ENCODE data around the gene C13orf46. TPM values are rescaled to one million over a fixed set of nuclear protein-coding genes. Genes with fewer than 3 reads are reported as not detected.

C13orf46 gene
- total RNA-seq, 6 experiments from 2014 or later, result 1.4 to 2.5 (median 2.0) TPM

- Mint-ChIP-seq H3K27me3 (ENCODE audit: insufficient read depth) (peaks cover 6% of the 10 kb centered on the region), H3K36me3 (ENCODE audit: low read depth) (peaks cover 26% of the 10 kb centered on the region), H3K4me3 (no peak overlapping the region), H3K4me1 (ENCODE audit: low read depth) (peaks cover 33% of the 10 kb centered on the region), H3K27ac (no peak overlapping the region), H3K9me3 (no peaks in the 10 kb centered on the region)
- DNase-seq, result no peak
- TF ChIP-seq CTCF (IDR thresholded peaks at IDR 0.05), result no peak
Observed at GRCh38 chr13:113933901-113934300, 40.0 kb downstream of the C13orf46 start.

GRCh38 chr13:113931841-113932459, 41.9 kb downstream of the C13orf46 start:
- no peak for DNase-seq
- peaks cover 27% of the 10 kb centered on the region for H3K36me3 Mint-ChIP-seq (ENCODE audit: low read depth)
- H3K27ac Mint-ChIP-seq, result no peak overlapping the region
- peaks cover 6% of the 10 kb centered on the region for H3K27me3 Mint-ChIP-seq (ENCODE audit: insufficient read depth)
- H3K4me3 Mint-ChIP-seq, result no peak overlapping the region
- peaks cover 44% of the 10 kb centered on the region for H3K4me1 Mint-ChIP-seq (ENCODE audit: low read depth)
- no peak for TF ChIP-seq CTCF (IDR thresholded peaks at IDR 0.05)
- no peaks in the 10 kb centered on the region for H3K9me3 Mint-ChIP-seq

GRCh38 chr13:113930671-113931637, 42.9 kb downstream of the C13orf46 start:
- no peaks in the 10 kb centered on the region for H3K9me3 Mint-ChIP-seq
- H3K27me3 Mint-ChIP-seq (ENCODE audit: insufficient read depth), result peaks cover 6% of the 10 kb centered on the region
- H3K27ac Mint-ChIP-seq, result no peak overlapping the region
- no peak for DNase-seq
- peaks cover 30% of the 10 kb centered on the region for H3K36me3 Mint-ChIP-seq (ENCODE audit: low read depth)
- H3K4me3 Mint-ChIP-seq, result no peak overlapping the region
- peaks cover 54% of the 10 kb centered on the region for H3K4me1 Mint-ChIP-seq (ENCODE audit: low read depth)
- TF ChIP-seq CTCF (IDR thresholded peaks at IDR 0.05), result no peak

GRCh38 chr13:113929628-113930615, 44.0 kb downstream of the C13orf46 start:
- DNase-seq, result no peak
- Mint-ChIP-seq H3K4me3 (peak overlapping the region; percentile 76; the same call in 1 of the 2 replicates), H3K27ac (peak overlapping the region; percentile 95), H3K4me1 (ENCODE audit: low read depth) (peaks cover 54% of the 10 kb centered on the region), H3K36me3 (ENCODE audit: low read depth) (peaks cover 40% of the 10 kb centered on the region), H3K9me3 (peaks cover 4% of the 10 kb centered on the region; the same call in 1 of the 2 replicates), H3K27me3 (ENCODE audit: insufficient read depth) (peaks cover 6% of the 10 kb centered on the region)
- TF ChIP-seq CTCF (IDR thresholded peaks at IDR 0.05), result peak; percentile 29; the same call in 1 of the 2 replicates
